GM23338 (cell line): Measurements from ENCODE around the gene SAFB. TPM values are rescaled to one million over a fixed set of nuclear protein-coding genes. Genes with fewer than 3 reads are reported as not detected.

Experiments used
- ATAC-seq: fragments of 200-7000 bp; cut with Tn5 transposase; 3 replicates; pipeline ENCODE4 v1.9.1; 2020
- DNase-seq: peaks from one replicate; pipeline ENCODE4 v3.0.0-alpha.2; 2015; ENCODE audit warnings: low spot score
- H2AFZ ChIP-seq: fragments of 200-600 bp; sonication (generic); 2 replicates; pipeline ENCODE4 v1.8.0; 2016; ENCODE audit warnings: antibody characterized with exemption, mild to moderate bottlenecking, moderate library complexity
- H3F3A ChIP-seq: fragments of 200-600 bp; sonication (generic); replicated peaks from 2 replicates; pipeline ENCODE4 v1.8.0; 2017; ENCODE audit warnings: antibody characterized with exemption, mixed run types, low read depth
- H3K27ac ChIP-seq: fragments of 200-600 bp; sonication (generic); 2 replicates; pipeline ENCODE4 v1.6.1; 2016; ENCODE audit warnings: low read depth
- H3K27me3 ChIP-seq: fragments of 200-600 bp; sonication (generic); 2 replicates; pipeline ENCODE4 v1.8.0; 2016; ENCODE audit warnings: mild to moderate bottlenecking, mixed run types, moderate library complexity; ENCODE audit not compliant: insufficient read depth
- H3K36me3 ChIP-seq: fragments of 200-600 bp; sonication (generic); 2 replicates; pipeline ENCODE4 v1.8.0; 2016; ENCODE audit warnings: mild to moderate bottlenecking; ENCODE audit not compliant: insufficient read depth
- H3K4me1 ChIP-seq: fragments of 200-600 bp; sonication (generic); 2 replicates; pipeline ENCODE4 v1.8.0; 2016; ENCODE audit warnings: mild to moderate bottlenecking, moderate library complexity; ENCODE audit not compliant: insufficient read depth
- H3K4me2 ChIP-seq: fragments of 200-600 bp; sonication (generic); 2 replicates; pipeline ENCODE4 v1.7.1; 2017; ENCODE audit warnings: mixed run types
- H3K4me3 ChIP-seq: fragments of 200-600 bp; sonication (generic); 2 replicates; pipeline ENCODE4 v1.6.1; 2016; ENCODE audit warnings: mixed run types
- H3K79me2 ChIP-seq: fragments of 200-600 bp; sonication (generic); replicated peaks from 2 replicates; pipeline ENCODE4 v1.8.0; 2017; ENCODE audit warnings: mild to moderate bottlenecking; ENCODE audit not compliant: insufficient read depth
- H3K9me2 ChIP-seq: fragments of 200-600 bp; sonication (generic); 2 replicates; pipeline ENCODE4 v1.8.0; 2017; ENCODE audit not compliant: insufficient read depth
- H4K20me1 ChIP-seq: fragments of 200-600 bp; sonication (generic); replicated peaks from 2 replicates; pipeline ENCODE4 v1.8.0; 2017; ENCODE audit warnings: mild to moderate bottlenecking; ENCODE audit not compliant: insufficient read depth
- H3K27ac Mint-ChIP-seq: 2 replicates; pipeline ENCODE4 v1.8.0; 2020; ENCODE audit warnings: inconsistent platforms, mild to moderate bottlenecking, moderate library complexity, mixed read lengths
- H3K27me3 Mint-ChIP-seq: 3 replicates; pipeline ENCODE4 v1.8.0; 2022; ENCODE audit warnings: low read depth, mild to moderate bottlenecking, moderate library complexity, mixed read lengths, inconsistent platforms; ENCODE audit not compliant: insufficient read depth, poor library complexity
- H3K36me3 Mint-ChIP-seq: 3 replicates; pipeline ENCODE4 v1.8.0; 2021; ENCODE audit warnings: low read depth, mild to moderate bottlenecking, inconsistent platforms, moderate library complexity, mixed read lengths
- H3K4me1 Mint-ChIP-seq: 3 replicates; pipeline ENCODE4 v1.8.0; 2020; ENCODE audit warnings: mild to moderate bottlenecking, inconsistent platforms, mixed read lengths
- H3K4me3 Mint-ChIP-seq: 3 replicates; pipeline ENCODE4 v1.8.0; 2021; ENCODE audit warnings: moderate library complexity, mild to moderate bottlenecking, inconsistent platforms, mixed read lengths
- H3K9me3 Mint-ChIP-seq: 3 replicates; pipeline ENCODE4 v1.8.0; 2020; ENCODE audit warnings: moderate library complexity, mild to moderate bottlenecking, inconsistent platforms, mixed read lengths
- CREB1 ChIP-seq: fragments of 250-450 bp; sonication (Bioruptor Pico); IDR thresholded peaks from 2 replicates; pipeline ENCODE4 v1.5.0; 2020; ENCODE audit warnings: low read depth, mild to moderate bottlenecking, moderate library complexity
- EZH2 ChIP-seq: fragments of 200-600 bp; sonication (generic); IDR thresholded peaks from one replicate; pipeline ENCODE4 v1.8.0; 2017; ENCODE audit warnings: antibody characterized with exemption, mild to moderate bottlenecking, low read depth; ENCODE audit not compliant: unreplicated experiment
- EZH2phosphoT487 ChIP-seq: fragments of 200-600 bp; sonication (generic); IDR thresholded peaks from one replicate; pipeline ENCODE4 v1.8.1; 2018; ENCODE audit warnings: antibody characterized with exemption; ENCODE audit not compliant: unreplicated experiment
- JUNB ChIP-seq: IDR thresholded peaks from one replicate; pipeline ENCODE4 v1.6.1; 2016; ENCODE audit warnings: antibody characterized with exemption; ENCODE audit not compliant: unreplicated experiment
- NANOG ChIP-seq: IDR thresholded peaks from 2 replicates; pipeline ENCODE4 v1.6.1; 2016; ENCODE audit warnings: antibody characterized with exemption, borderline replicate concordance
- POLR2AphosphoS5 ChIP-seq: IDR thresholded peaks from 2 replicates; pipeline ENCODE4 v1.6.1; 2016; ENCODE audit warnings: antibody characterized with exemption, low read depth
- STAT1 ChIP-seq: IDR thresholded peaks from one replicate; pipeline ENCODE4 v1.6.1; 2016; ENCODE audit warnings: antibody characterized with exemption; ENCODE audit not compliant: unreplicated experiment
- ZNF114 ChIP-seq: fragments of 250-450 bp; sonication (Bioruptor Pico); IDR thresholded peaks from 2 replicates; pipeline ENCODE4 v1.5.0; 2020; ENCODE audit warnings: mild to moderate bottlenecking, moderate library complexity
- ZNF331 ChIP-seq: fragments of 250-450 bp; sonication (Bioruptor Pico); IDR thresholded peaks from 2 replicates; pipeline ENCODE4 v1.5.0; 2020; ENCODE audit warnings: low read depth, mild to moderate bottlenecking, moderate library complexity
- polyA plus RNA-seq: library from polyadenylated mRNA; unstranded; fragments of >200 nt; fragmentation: Nextera tagmentation; extraction: Ambion mirVana; gene quantifications from 2 replicates; pipeline ENCODE4 v1.2.1, GENCODE V29; 2016
- total RNA-seq: library from RNA; depleted of rRNA; stranded (reverse); fragments of >200 nt; shearing (Covaris generic); gene quantifications from 2 replicates; pipeline ENCODE4 v1.2.3, GENCODE V29; 2014
- TF ChIP-seq, protein P1 (sequence below): fragments of 250-450 bp; sonication (Bioruptor Pico); IDR thresholded peaks from 2 replicates; pipeline ENCODE4 v1.5.0; 2020; ENCODE audit warnings: mild to moderate bottlenecking, moderate library complexity
- TF ChIP-seq, protein P2 (sequence below), 2 experiments: fragments of 200-600 bp in 1 of 2; sonication (generic) in 1 of 2; conservative IDR thresholded peaks; 2 replicates each; pipeline versions ENCODE4 v1.5.1 to v1.6.1; 2016 to 2017; ENCODE audit warnings: antibody characterized with exemption in 2 of 2, low read depth in 2 of 2, mild to moderate bottlenecking in 2 of 2, moderate library complexity in 1 of 2
- TF ChIP-seq, protein P3 (sequence below): IDR thresholded peaks from 2 replicates; pipeline ENCODE4 v1.6.1; 2016; ENCODE audit warnings: antibody characterized with exemption

SAFB gene
- total and polyA plus RNA-seq, 2 experiments from 2014 or later: 85.2 to 109 TPM

DNA sequence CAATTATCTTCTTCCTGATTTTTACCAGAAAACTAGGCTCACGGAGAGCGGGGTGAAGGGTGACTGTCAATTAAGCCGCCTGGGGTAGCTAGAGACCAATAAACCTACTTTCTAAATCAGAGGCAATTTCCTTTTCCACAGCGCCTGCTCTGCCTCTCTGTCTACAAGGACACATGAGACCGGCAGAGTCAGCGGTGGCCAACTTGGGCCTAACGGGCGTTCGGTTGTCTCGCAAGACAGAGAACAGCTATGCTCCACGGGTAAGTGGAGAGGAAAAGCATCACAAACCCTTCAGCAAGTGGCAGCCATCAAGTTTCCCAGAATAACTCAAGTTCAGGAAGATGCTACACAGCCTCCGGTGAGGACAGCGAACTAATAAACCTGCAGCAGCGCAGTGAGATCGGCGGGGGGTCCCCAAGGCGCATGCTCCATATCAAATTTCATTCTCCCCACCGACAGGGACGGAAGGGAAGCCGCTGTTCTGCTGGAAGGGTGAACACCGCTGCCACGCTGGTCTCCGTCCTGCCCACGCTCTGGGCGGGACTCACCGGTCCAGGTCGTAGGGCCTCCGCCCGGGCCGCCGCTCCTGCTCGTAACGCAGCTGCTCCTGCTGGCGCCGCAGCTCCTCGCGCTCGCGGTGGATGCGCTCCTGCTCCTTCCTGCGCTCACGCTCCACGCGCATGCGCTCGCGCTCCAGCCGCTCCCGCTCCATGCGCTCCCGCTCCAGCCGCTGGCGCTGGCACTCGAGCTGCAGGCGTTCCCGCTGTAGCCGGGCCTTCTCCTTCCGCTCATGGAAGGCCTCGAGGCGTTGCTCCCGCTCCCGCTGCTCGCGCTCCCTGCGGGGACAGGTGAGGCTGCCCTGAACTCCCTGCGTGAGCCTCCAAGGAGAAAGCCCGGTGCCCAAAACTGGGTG is 29.3 kb upstream of the SAFB start (continued):
- no peak for TF ChIP-seq EZH2
- no peak for TF ChIP-seq POLR2AphosphoS5
- no peak for TF ChIP-seq ZNF331 (CRISPR knock-in tag)

DNA sequence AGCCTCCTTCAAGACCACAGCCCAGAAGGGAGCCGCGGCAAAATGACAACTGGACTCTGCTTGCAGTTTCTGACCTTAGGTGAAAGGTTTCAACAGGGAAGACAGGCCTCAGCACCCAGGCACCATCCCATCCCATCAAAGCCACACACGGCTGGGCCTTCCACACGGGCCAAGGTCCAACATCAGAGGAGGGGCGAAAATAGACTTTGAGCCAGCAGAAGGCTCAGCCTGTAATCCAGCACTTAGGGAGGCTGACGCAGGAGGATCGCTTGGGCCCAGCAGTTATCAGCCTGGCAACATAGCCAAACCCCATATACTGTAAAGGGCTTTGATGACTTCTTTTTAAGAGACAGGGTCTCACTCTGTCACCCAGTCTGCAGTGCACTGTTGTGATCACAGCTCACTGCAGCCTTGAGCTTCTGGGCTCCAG is 28.3 kb upstream of the SAFB start:
- ATAC-seq (no peak), DNase-seq (no peak)
- H3K9me2 ChIP-seq: no peaks in the 10 kb centered on the region
- no peak overlapping the region for H2AFZ ChIP-seq
- H4K20me1 ChIP-seq: peaks cover 10% of the 10 kb centered on the region; the same call in 1 of the 2 replicates
- H3K36me3 Mint-ChIP-seq: peaks cover 83% of the 10 kb centered on the region
- H3K79me2 ChIP-seq: 0 out of 2 replicates have a peak, but pooled peaks cover 3% of the 10 kb centered on the region
- 0 out of 2 replicates have a peak, but pooled peaks cover 2% of the 10 kb centered on the region for H3F3A ChIP-seq
- H3K4me3 ChIP-seq: no peak overlapping the region
- peaks cover 3% of the 10 kb centered on the region; the same call in 2 of the 3 replicates for H3K4me1 Mint-ChIP-seq
- H3K9me3 Mint-ChIP-seq: no peaks in the 10 kb centered on the region
- no peaks in the 10 kb centered on the region for H3K4me1 ChIP-seq
- H3K36me3 ChIP-seq: peaks cover 27% of the 10 kb centered on the region
- no peak overlapping the region for H3K4me2 ChIP-seq
- no peak overlapping the region for H3K27ac ChIP-seq
- H3K27me3 ChIP-seq: no peaks in the 10 kb centered on the region
- H3K27ac Mint-ChIP-seq: no peak overlapping the region
- peaks cover 12% of the 10 kb centered on the region for H3K27me3 Mint-ChIP-seq
- H3K4me3 Mint-ChIP-seq: no peak overlapping the region; the same call in 2 of the 3 replicates
- TF ChIP-seq CREB1 (CRISPR knock-in tag) (no peak), JUNB (no peak), NANOG (no peak), POLR2AphosphoS5 (no peak), ZNF331 (CRISPR knock-in tag) (no peak), EZH2 (no peak), STAT1 (no peak), EZH2phosphoT487 (no peak), ZNF114 (no peak)
- TF ChIP-seq, protein P1, sequence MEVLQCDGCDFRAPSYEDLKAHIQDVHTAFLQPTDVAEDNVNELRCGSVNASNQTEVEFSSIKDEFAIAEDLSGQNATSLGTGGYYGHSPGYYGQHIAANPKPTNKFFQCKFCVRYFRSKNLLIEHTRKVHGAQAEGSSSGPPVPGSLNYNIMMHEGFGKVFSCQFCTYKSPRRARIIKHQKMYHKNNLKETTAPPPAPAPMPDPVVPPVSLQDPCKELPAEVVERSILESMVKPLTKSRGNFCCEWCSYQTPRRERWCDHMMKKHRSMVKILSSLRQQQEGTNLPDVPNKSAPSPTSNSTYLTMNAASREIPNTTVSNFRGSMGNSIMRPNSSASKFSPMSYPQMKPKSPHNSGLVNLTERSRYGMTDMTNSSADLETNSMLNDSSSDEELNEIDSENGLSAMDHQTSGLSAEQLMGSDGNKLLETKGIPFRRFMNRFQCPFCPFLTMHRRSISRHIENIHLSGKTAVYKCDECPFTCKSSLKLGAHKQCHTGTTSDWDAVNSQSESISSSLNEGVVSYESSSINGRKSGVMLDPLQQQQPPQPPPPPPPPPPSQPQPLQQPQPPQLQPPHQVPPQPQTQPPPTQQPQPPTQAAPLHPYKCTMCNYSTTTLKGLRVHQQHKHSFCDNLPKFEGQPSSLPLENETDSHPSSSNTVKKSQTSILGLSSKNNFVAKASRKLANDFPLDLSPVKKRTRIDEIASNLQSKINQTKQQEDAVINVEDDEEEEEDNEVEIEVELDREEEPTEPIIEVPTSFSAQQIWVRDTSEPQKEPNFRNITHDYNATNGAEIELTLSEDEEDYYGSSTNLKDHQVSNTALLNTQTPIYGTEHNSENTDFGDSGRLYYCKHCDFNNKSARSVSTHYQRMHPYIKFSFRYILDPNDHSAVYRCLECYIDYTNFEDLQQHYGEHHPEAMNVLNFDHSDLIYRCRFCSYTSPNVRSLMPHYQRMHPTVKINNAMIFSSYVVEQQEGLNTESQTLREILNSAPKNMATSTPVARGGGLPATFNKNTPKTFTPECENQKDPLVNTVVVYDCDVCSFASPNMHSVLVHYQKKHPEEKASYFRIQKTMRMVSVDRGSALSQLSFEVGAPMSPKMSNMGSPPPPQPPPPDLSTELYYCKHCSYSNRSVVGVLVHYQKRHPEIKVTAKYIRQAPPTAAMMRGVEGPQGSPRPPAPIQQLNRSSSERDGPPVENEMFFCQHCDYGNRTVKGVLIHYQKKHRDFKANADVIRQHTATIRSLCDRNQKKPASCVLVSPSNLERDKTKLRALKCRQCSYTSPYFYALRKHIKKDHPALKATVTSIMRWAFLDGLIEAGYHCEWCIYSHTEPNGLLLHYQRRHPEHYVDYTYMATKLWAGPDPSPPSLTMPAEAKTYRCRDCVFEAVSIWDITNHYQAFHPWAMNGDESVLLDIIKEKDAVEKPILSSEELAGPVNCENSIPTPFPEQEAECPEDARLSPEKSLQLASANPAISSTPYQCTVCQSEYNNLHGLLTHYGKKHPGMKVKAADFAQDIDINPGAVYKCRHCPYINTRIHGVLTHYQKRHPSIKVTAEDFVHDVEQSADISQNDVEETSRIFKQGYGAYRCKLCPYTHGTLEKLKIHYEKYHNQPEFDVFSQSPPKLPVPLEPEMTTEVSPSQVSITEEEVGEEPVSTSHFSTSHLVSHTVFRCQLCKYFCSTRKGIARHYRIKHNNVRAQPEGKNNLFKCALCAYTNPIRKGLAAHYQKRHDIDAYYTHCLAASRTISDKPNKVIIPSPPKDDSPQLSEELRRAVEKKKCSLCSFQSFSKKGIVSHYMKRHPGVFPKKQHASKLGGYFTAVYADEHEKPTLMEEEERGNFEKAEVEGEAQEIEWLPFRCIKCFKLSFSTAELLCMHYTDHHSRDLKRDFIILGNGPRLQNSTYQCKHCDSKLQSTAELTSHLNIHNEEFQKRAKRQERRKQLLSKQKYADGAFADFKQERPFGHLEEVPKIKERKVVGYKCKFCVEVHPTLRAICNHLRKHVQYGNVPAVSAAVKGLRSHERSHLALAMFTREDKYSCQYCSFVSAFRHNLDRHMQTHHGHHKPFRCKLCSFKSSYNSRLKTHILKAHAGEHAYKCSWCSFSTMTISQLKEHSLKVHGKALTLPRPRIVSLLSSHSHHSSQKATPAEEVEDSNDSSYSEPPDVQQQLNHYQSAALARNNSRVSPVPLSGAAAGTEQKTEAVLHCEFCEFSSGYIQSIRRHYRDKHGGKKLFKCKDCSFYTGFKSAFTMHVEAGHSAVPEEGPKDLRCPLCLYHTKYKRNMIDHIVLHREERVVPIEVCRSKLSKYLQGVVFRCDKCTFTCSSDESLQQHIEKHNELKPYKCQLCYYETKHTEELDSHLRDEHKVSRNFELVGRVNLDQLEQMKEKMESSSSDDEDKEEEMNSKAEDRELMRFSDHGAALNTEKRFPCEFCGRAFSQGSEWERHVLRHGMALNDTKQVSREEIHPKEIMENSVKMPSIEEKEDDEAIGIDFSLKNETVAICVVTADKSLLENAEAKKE (CRISPR knock-in tag): no peak
- TF ChIP-seq, protein P2, sequence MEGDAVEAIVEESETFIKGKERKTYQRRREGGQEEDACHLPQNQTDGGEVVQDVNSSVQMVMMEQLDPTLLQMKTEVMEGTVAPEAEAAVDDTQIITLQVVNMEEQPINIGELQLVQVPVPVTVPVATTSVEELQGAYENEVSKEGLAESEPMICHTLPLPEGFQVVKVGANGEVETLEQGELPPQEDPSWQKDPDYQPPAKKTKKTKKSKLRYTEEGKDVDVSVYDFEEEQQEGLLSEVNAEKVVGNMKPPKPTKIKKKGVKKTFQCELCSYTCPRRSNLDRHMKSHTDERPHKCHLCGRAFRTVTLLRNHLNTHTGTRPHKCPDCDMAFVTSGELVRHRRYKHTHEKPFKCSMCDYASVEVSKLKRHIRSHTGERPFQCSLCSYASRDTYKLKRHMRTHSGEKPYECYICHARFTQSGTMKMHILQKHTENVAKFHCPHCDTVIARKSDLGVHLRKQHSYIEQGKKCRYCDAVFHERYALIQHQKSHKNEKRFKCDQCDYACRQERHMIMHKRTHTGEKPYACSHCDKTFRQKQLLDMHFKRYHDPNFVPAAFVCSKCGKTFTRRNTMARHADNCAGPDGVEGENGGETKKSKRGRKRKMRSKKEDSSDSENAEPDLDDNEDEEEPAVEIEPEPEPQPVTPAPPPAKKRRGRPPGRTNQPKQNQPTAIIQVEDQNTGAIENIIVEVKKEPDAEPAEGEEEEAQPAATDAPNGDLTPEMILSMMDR (conservative IDR thresholded peaks at IDR 0.05; ENCODE audit: low read depth in 2 of 2): no peak
- TF ChIP-seq, protein P3, sequence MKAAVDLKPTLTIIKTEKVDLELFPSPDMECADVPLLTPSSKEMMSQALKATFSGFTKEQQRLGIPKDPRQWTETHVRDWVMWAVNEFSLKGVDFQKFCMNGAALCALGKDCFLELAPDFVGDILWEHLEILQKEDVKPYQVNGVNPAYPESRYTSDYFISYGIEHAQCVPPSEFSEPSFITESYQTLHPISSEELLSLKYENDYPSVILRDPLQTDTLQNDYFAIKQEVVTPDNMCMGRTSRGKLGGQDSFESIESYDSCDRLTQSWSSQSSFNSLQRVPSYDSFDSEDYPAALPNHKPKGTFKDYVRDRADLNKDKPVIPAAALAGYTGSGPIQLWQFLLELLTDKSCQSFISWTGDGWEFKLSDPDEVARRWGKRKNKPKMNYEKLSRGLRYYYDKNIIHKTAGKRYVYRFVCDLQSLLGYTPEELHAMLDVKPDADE: no peak
